HG03139 (cell line): ENCODE measurements around the gene TTC16.

Experiments used
- ATAC-seq: cut with Tn5 transposase; IDR thresholded peaks from one replicate; pipeline ENCODE4 v1.9.1; 2021; ENCODE audit not compliant: unreplicated experiment

Gene TTC16, protein sequence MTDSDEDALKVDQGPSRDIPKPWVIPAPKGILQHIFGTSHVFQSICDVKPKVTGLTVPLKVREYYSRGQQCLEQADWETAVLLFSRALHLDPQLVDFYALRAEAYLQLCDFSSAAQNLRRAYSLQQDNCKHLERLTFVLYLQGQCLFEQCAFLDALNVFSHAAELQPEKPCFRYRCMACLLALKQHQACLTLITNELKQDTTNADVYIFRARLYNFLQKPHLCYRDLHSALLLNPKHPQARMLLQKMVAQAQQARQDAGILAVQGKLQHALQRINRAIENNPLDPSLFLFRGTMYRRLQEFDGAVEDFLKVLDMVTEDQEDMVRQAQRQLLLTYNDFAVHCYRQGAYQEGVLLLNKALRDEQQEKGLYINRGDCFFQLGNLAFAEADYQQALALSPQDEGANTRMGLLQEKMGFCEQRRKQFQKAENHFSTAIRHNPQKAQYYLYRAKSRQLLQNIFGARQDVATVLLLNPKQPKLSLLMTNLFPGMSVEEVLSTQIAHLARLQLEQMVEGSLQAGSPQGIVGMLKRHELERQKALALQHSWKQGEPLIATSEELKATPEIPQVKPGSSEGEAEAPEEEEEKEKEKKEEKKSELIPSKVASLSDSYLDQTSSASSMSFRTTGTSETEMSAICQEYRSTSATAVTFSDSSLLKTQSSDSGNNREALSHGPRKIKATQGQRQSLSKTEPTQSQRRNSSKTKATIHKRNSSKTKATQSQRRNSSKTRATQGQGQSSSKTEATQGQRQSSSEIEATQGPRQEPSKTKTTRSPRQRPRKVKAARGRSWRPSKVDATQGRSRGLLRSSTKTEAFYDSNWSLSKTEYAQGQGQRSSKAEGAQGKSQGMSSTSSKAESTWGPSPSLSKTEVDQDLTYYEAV

DNA sequence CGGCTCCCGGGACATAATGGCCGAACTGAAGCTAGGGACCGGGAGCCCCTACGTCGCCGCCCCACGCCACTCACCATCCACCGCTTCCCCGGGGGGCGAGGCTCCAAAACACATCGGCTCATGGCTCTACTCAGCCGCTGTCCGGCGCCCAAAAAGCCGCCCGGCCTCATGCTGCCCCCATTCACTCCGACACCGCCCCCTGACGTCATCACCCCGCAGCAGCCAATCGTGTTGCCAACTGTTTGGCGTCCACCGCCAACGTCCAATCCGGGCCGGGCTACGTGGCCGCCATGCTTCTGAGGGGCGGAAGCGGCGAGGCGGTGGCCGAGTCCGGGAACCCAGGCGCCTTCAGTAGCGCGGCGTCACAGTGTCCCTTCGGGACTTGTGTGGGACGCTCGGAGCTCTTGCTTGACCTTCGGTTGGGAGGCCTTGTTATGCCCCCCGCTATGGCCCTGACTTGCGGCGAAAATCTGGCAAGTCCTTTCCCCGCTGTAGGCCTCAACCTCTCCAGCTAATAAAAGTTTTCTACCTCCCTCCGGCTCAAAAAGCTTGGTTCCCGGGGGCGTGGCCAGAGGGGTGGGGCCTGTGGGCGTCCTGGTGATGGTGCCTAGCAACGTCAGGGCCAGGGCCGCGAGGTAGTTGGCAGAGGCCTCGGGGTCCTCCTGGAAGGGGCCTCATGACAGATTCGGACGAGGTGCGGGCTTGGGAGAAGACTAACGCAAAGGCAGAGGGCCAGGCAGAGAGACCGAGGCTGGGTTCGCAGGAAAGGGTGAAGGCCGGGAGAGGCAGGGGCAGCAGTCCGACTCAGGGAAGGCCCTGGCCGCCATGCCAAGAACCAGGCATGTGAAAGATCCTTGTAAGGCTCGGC lies at the start of gene TTC16, which contains the start of gene PTRH1:
Gene TTC16 (plus strand): TSS at position 610 of the 868 bp plus-strand sequence. CDS start 67 bp downstream, at position 677.
Gene PTRH1 (minus strand): TSS at position 194 of the 868 bp plus-strand sequence. CDS start 24 bp downstream, at position 170.
- peak; percentile 85 for ATAC-seq

DNA sequence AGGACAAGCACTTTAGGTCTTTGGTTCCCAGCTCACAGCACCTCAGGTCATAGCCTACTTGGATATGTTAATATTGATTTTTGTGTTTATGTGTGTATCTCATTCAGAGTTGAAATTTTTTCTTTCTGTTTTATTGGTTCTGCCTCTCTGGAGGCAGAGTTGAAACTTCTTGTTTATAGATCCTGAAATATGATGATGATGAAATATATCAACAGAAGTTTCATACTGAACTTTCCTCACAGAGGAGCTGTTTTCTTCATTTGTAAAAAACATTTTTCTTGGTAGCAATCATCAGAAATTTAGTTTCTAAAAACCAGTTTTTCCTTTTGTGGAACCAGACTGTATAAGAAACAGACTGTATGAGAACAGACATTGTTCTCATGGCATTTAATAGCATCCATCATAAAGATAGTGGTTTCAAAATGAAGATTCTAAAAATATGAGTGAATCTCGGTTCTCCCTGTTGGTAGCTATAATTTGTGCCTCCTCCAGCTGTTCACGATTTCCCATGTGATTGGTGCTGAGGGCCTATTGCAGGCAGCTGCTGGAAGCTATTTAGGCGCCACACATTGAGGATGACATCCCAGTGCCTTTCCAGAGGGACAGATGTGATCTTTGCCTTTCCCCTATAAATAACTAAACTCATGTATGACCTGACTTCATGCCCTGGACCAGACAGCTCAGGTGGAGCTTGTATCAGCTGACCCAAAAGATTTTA lies 48.6 kb upstream of the TTC16 start:
- ATAC-seq = no peak

DNA sequence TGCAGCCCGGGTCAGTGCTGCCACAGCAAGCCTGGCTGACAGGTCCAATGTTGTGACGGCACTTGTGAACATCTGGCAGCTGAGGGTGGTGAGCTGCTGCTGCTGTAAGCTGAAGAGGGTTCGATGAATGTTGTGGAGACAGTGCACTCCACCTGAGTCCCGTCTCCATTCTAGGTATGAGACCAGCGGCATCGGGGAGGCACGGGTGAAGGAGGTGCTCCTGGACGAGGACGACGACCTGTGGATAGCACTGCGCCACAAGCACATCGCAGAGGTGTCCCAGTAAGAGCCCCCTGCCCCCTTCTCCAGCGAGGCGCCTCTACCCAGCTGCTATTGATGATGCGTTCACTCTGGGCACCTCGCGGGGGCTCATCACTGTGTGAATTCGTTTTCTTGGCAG lies 48.0 kb upstream of the TTC16 start:
- ATAC-seq = no peak

DNA sequence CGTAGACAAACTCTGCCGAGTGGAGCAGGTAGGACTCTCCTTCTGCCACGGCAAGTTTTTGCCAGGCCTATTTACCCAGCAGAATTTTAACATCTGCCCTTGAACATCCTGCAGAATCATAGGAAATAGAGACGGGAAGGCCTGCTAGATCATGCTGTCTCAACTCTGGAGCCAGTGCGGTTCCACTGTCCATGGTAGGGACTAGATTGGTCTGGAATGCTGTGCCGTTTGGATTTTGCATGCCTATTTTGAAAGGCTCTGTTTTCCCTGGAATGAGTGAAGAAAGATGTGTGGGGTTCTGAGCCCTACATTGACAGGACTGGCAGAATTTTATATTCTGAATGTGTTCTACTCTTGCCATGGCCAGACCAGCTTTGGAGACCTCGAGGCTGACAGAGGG lies 42.6 kb upstream of the TTC16 start:
- no peak for ATAC-seq

DNA sequence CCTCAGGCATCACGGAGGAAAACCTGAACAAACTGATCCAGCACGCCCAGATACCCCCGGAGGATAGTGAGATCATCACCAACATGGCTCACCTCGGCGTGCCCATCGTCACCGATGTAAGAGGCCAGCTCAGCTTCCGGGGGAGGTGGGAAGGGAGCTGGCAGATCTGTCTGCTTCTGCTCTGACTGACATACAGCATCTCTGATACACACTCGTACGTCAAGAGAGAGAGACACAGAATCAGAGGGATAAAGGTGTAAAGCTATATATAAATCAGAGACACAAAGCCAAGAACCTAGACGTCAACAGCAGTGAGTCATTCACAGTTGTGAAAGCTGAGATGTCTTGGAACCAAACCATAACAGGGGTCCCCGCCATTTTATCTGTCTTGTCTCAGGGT lies 39.2 kb upstream of the TTC16 start:
- ATAC-seq = no peak

DNA sequence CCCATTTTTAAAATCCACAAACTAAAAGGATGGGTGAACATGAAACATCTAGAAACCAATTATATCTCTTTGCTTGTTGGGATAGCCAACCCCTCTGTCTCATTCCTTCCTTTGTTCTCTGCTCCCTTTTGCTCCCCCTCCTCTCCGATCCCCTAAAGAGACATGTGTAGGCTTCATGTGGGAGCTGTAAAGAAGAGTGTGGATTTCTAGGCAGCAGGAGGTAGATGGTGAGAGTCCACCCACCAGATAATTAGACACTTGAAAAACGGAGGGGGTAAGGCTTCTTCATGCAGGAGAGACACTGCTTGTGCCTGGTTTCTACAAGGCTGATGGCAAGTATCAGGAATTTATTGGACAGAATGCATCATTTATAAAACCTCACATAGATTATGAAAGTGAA lies 36.4 kb upstream of the TTC16 start:
- ATAC-seq = no peak

DNA sequence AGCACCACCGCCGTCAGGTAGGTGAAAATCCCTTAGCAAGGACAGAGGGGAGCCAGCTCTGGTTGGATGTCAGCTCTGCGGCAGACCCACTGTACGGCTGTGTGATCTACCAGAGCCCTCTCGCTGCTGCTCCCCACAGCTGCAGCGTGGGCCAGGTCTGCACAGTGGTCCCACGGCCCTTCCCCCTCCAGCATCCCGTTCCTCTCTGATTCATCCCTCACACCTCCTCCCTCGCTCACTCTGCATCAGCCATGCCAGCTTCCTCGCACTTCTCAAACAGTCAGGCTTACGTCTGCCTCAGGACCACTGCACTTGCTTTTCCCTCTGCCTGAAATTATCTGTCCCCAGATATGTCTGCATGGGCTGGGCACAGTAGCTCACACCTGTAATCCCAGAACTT lies 35.7 kb upstream of the TTC16 start:
- no peak for ATAC-seq

DNA sequence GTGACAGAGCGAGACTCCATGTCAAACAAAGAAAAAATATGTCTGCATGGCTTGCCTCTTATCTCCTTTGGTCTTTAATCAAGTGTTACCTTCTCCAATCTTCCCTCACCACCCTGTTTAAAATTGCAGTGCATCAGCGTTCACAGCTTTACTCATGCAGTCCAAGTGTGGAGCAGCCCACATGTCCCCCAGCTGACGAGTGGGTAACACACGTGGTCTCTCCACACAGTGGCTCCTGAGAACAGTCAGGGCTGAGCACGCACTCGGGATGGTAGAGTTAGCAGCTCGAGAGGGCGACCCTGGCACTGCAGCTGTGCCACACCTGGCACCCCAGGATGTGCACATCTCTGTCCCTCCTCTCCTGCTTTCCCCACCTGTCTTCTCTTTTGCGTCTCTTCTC lies 35.0 kb upstream of the TTC16 start:
- ATAC-seq = no peak

DNA sequence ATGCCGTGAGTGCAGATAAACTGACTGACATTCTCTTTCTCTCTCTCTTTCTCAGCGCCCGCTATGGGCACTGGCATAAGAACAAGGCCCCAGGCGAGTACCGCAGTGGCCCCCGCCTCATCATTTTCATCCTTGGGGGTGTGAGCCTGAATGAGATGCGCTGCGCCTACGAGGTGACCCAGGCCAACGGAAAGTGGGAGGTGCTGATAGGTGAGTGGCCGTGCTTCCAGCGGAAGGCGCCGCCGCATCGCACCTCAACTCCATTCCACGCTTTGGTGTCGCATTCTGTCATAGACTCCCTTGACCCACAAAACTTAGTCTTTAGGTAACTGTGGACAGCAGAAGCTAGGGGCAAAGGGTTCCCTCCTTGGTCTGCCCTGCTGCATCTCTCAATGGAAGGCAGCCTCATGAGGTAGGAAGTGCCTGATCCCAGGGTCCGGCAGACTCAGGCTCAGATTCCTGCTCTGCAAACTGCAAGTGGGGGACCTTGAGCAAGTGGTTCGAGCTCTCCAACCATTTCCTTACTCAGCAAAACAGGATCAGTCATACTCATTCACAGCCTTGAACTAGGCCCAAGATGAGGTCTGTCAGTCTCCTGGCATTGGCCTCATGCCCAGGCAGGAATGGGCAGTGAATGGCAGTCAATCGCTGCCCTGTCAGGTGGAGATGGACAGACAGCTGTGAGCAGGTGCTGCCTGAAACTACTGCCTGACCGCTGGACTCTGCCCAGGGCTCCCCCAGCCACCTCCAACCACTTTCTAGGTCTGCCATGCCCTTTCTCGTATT lies 33.3 kb upstream of the TTC16 start:
- no peak for ATAC-seq

DNA sequence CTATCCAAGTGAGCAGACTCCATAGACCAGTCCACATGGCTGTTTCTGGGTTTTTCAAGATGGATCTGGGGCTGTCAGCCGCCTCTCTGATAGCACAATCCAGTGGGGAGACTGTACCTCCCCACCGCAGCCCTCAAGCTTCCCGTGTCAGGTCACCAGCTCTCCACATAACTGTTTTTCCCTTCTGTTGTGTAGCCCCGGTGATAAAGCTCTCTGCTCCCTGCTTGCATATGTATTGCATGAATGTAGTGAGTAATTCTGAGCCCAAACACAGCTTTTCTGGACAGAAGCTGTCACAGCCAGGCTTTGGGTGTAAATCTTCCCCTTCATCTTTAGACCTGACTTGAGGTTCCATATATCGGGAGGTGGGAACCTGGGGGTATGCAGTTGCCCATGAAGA lies 32.2 kb upstream of the TTC16 start:
- no peak for ATAC-seq

DNA sequence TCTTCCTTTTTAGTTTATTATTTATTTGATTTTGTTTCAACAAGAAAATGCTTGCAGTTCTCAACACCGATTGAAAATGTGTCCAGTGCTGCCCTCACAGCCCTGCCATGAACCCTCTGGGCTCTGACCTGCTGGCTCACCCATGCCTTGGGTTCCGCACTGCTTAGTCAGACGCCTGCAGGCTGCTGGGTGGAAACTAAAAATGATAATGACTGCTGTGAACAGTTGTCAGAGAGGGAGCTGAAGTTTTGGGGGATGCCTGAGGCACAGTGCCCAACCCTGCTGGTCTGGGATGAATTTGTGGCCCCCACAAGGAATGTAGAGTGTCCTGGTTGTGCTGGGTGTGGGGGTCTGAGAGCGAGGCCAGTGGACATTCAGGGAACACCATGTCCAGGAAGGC lies 31.3 kb upstream of the TTC16 start:
- ATAC-seq = no peak

DNA sequence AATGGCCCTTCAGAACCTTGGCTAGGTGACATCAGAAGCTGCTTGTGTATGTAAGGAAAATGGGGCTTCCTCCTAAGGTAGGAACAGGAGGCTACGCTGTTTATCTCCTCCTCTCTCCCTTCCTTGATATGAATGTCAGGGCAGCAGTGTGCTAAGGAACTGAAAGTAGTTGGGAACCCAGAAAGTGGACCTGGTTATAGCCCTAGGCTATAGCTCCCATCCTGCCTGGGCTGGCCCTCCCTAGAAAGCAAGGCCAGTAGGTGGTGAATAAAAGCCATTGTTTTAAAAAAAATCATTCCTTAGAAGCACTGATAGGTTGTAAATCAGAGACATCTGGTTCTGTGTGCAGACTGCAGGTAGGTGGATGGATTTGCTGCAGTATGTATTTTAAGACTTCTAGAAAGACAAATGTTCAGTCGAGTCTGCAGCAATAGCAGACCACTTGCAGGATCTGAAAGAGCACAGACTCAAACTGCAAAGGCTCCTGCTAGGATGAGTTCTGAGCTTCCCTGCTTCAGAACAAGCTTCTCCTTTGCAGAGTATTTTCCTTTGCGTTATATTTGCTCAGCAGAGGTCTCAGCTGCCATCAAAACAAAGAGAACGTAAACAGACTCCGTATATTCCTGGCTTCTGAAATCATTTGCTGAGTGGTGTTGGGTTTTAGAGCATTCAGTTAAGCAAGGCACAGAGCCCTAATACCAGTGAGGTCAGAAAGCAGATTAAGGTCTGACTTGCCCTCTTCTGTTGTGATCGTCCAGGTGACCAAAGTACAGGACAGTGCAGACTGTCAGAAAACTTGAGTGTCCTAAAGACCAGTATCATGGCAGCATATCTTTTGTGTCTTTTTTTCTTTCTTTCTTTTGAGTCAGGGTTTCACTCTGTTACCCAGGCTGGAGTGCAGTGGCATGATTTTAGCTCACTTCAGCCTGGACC lies 29.2 kb upstream of the TTC16 start:
- ATAC-seq = no peak

DNA sequence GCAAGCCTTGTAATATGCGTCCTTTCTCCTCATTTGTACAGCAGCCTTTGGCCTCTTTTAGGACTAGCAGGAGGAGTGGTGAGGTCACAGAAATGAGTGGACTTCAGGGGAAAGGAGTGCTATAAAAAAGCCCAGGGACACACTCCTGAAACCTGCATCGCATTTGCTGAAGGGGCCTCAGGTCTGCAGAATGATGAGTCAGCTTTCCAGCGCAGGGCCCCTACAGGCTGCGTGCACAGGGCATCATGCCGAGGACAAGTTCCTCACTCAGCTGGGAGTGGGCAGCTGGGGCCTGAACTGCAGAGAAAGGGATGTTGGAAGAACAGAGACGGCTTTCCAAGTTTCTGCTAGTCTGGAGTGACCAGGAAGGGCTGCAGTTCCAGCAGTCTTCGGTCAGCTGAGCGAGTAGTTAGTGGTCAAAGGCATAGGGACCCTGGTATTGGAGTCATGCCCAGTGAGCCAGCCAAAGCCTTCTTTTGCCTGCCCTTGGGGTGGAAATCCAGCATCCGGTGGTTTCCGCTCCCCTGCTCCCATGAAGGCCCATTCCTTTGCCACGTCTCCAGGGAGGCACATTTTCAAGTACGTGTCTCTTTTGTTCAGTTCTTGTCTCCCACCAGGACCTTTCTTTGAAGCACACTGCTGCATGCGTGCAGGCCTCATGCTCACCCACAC lies 26.4 kb upstream of the TTC16 start:
- ATAC-seq = no peak

DNA sequence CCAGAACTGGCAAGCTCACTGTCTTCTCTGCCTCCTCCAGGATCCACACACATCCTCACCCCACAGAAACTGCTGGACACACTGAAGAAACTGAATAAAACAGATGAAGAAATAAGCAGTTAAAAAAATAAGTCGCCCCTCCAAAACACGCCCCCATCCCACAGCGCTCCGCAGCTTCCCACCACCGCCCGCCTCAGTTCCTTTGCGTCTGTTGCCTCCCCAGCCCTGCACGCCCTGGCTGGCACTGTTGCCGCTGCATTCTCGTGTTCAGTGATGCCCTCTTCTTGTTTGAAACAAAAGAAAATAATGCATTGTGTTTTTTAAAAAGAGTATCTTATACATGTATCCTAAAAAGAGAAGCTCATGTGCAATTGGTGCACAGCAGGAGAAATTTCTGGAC lies 25.1 kb upstream of the TTC16 start:
- no peak for ATAC-seq

DNA sequence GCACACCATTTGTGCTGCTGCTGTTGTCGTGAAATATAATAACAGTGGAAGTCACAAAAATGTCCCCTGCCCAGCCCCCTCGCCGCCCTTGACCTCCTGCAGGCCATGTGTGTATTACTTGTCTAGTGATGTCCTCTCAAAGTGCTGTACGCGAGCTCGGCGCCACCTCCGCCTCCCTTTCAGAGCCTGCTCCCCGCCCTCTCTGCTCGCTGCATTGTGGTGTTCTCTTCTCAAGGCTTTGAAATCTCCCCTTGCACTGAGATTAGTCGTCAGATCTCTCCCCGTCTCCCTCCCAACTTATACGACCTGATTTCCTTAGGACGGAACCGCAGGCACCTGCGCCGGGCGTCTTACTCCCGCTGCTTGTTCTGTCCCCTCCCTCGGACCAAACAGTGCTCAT lies 23.8 kb upstream of the TTC16 start:
- ATAC-seq = no peak

DNA sequence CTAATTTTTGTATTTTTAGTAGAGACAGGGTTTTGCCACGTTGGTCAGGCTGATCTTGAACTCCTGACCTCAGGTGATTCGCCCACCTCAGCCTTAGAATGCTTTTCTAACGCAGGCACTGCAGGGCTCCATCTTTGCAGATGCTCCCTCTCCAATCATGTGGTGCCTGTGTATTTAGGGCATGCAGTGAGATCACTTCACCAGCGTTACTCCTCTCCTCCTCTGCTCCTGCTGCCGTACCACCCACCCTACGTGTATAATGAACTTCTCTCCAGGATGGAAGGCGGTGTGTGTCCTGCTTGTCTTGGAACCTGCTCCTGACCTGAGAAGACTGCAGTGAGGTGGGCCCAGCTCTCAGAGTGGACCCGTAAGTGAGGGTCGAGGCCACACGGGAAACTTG lies 22.7 kb upstream of the TTC16 start:
- ATAC-seq = no peak

DNA sequence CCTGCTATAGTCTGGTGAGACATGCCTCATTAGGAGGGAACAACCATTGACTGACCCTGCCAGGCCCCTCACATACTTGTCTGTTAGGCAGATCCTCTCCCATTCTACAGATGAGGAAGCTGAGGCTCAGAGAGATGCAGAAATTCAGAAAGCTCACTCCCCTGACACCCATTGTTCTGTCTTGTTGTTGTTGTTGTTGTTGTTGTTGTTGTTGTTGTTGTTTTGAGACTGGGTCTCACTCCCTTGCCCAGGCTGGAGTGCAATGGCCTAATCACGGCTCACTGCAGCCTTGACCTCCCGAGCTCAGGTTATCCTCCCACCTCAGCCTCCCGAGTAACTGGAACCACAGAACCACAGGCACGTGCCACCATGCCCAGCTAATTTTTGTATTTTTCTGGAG lies 22.2 kb upstream of the TTC16 start:
- ATAC-seq = no peak
